ENCODE results near the gene LMX1A.

The LMX1A gene

DNA sequence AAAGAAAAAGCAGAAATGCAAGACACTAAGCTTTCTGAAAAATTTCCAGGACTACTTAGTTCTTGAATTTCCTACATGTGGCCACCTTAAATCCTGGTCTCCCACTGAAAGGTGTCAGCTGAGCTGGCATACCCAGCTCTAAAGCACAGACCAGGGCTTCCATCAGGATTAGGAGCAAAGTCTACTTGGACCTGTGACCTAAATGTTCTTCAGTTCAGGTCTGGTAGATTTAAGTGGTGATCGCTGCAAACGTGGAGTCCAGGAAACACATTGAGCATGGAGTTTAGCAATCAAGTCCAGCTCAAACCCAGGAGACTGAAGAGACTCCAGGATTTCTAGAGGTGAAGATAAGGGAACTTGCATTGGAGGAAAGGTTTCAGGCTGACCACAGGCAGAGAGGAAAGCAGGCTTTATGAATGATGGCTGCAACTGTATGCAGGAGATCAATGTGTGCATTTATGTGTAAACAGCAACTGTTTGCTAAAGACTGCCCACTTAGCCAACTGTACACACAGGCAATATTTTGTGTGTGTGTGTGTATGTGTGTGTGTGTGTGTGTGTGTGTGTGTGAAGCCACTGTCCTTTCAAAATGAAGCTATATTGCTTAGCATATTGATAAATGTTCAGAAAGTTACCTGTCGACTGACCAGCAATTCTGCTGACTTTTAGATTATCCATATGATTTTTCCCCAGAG is 75.2 kb downstream of the LMX1A start:
- no peak for DNase-seq (ENCODE audit: insufficient read length, low spot score)
- FAIRE-seq, result no peak

GRCh38 chr1:165279882-165280281 is 76.6 kb downstream of the LMX1A start:
- DNase-seq (ENCODE audit: insufficient read length, low spot score) (no peak), FAIRE-seq (no peak)

GRCh38 chr1:165276314-165276713 is 80.2 kb downstream of the LMX1A start:
- DNase-seq (ENCODE audit: insufficient read length, low spot score), result no peak
- no peak for FAIRE-seq

- FAIRE-seq (no peak), DNase-seq (ENCODE audit: insufficient read length, low spot score) (no peak)
Measured at GRCh38 chr1:165265196-165265838, 91.2 kb downstream of the LMX1A start.

GRCh38 chr1:165259706-165260428 is 96.6 kb downstream of the LMX1A start:
- DNase-seq (ENCODE audit: insufficient read length, low spot score), result no peak
- no peak for FAIRE-seq

GRCh38 chr1:165259236-165259635 is 97.3 kb downstream of the LMX1A start:
- FAIRE-seq, result no peak
- no peak for DNase-seq (ENCODE audit: insufficient read length, low spot score)

DNA sequence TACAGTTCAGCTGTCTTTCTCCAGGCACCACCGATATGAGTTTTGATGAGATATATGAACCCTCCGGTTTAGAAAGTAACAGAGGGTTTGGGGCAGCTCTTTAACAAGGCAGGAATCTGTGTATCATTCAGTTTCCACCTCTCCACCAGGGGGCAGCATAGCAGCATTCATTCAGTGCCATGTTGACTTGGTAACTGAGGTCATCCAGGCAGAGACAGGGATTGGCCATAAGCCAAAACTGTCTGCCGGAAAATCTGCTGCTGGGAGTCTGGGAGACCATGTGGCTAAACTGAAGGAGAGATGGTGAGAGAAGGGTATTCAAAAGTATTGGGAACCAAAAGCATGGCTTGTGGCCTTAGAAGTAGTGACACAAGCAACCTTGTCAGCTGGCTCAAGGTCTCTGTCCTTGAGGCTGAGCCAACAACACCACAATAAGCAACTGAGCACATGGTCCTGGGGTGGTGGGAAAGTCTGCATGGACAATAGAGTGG is 98.5 kb downstream of the LMX1A start:
- DNase-seq (ENCODE audit: insufficient read length, low spot score) (peak; percentile 38), FAIRE-seq (peak; percentile 80)

DNA sequence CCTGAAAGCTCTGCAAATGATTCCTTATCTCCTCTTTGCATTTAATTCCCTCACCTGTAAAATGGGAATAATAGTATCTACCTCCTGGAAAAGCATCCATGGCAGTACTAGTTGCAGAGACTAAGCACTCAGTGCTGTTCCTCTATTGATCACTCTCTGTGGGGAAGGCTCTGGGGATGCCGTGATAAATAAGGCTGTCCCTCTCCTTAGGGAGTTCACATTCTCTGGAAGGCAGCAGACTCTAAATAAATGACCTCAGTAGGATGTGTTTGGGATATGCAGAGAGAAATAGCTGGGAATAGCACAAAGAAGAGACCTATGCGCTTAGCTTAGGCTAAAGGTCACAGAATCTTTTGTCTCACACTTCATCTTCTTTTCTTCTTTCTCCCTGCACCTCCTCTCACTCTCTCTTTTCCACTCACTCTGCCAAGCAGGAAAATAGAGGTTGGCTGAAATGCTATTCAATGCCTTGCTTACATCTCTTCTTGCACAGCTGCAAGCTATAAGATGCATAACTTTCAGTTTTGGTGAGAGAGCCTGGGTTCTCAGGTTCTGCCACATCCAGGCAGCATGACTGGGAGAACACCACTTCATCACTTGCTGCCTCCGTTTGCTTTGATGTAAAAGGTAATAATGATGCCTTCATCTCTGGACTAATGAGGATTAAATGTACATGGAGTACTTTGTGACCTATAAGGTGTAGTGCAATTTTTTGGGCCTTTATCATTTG is 101.5 kb downstream of the LMX1A start:
- no peak for DNase-seq (ENCODE audit: insufficient read length, low spot score)
- FAIRE-seq, result no peak

DNA sequence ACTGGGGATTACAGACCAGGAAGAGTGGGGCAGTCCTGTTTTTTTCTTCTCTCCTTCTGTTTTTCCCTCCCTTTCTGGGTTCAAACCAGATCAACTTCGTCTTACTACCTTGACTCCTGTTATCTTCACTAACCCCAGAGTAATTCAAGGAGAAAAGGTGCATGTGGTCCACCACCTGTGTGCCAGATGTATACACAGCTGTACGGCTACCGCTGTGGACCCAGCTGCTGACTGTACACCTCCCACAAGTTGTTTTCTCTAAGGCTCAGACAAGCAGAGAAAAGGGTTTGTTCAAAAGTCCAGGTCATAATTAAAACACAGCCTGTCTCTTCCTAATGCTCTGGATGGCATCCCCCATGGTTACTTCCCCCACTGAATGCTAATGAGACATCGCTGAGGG is 102.1 kb downstream of the LMX1A start:
- DNase-seq (ENCODE audit: insufficient read length, low spot score), result no peak
- FAIRE-seq, result no peak

GRCh38 chr1:165253818-165254254 is 102.7 kb downstream of the LMX1A start:
- FAIRE-seq, result no peak
- DNase-seq (ENCODE audit: insufficient read length, low spot score), result no peak

DNA sequence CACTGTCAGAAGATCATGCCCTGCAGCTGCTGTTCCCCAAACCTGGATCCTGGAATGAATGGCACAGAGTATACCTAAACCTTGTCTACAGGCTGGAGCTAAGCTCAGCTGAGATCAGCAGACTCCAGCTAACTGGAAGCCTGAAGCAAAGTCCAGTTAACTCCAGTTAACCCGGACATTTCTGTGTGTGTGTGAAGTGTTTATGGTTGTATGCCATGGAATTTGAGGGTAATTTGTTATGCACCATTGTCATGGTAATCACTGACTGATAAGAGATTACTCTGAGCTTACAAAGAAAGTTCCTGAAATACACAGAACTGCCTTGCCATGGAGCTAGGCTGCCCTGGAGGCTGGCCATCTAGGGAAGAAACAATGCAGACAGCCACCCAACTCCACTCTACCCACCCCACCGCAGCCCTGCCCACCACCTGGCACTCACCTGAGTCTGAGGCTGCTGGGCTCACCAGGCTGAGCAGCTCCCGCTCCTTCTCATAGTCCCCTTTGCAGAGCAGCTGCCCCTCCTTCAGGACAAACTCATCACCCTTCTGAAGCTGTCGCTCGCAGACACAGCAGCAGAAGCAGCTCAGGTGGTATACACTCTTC is 107.4 kb downstream of the LMX1A start:
- FAIRE-seq (no peak), DNase-seq (ENCODE audit: insufficient read length, low spot score) (no peak)

DNA sequence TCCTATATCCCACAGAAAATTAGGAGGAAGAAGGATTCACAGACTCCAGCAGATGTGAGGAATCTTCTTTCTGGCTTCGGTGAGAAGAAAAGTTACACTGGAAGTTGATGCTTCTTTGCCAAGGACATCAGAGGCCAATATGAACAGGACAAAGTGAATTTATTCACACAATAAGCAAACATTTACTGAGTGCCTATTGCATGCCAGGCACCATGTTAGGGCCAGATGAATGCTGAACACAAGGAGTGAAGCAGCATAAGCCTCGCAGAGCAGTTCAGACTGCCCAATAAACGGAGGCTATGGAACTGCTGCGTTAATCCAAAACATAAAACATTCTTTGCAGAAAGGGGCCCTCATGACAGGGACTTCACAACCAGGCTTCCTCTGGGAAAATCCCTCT is 114.6 kb downstream of the LMX1A start:
- DNase-seq (ENCODE audit: insufficient read length, low spot score), result no peak
- no peak for FAIRE-seq

- FAIRE-seq, result no peak
- no peak for DNase-seq (ENCODE audit: insufficient read length, low spot score)
Measured at GRCh38 chr1:165241321-165241720, 115.2 kb downstream of the LMX1A start.

DNA sequence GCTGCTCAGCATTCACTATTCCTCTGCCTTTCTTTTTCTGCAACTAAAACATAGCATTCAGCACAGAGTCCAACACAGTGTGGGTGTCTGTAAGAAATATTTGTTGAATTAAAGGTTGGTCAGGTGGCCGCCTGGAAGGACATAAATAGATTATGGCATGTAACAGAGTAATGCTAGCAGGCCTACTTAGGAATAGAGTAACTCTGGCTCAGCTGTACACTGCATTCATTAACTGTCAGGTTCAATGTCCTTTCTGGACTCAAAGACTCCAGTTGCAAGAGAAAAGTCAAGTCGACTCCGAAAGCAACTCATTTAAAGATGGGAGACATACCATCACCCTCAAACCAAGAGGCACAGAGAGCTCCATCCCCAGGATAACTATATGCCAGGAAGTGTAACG is 116.0 kb downstream of the LMX1A start:
- FAIRE-seq, result no peak
- no peak for DNase-seq (ENCODE audit: insufficient read length, low spot score)

DNA sequence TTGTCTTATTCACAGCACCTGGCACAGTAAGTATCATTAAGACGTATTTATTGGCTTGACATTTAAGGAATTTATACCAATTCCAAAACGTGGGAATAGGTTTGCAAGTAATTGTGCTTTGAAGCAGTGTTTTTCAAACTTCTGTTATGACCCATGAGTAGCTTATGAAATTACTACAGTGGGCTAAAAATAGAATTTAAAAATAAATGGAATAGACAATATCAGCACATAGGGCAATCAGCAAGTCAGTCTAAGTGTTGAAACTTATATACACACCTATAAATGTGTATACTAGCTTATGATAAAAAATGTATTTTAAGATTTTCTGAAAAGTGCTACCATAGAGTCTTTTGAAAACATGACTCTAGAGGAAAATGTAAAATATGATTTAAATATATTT is 116.6 kb downstream of the LMX1A start:
- FAIRE-seq (no peak), DNase-seq (ENCODE audit: insufficient read length, low spot score) (no peak)

DNA sequence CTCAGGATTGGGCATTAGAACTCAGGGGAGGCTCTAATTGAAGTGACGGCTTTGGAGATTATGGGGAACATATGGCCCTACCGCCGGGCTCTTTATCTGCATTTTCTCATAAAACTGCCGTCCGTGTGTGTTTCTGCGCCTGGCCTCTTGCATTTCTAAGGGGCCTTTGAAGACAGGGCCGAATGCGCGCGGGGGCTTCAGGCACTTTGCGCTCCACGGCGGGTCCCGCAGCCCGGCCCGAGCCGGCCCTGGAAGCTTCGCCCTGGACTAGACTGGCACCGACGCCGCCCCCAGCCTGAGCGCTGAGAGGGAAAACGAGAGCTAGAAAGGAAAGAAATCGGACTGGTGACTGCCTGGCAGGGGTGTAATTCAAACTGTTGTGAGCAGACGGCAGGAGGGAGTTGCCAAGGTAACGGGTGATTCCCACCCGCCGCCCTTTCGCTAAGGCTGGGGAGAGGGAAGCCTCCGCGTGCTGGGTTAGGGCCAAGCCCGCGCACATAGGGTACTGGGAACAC is 120.7 kb downstream of the LMX1A start:
- FAIRE-seq, result no peak
- DNase-seq (ENCODE audit: insufficient read length, low spot score), result no peak

DNA sequence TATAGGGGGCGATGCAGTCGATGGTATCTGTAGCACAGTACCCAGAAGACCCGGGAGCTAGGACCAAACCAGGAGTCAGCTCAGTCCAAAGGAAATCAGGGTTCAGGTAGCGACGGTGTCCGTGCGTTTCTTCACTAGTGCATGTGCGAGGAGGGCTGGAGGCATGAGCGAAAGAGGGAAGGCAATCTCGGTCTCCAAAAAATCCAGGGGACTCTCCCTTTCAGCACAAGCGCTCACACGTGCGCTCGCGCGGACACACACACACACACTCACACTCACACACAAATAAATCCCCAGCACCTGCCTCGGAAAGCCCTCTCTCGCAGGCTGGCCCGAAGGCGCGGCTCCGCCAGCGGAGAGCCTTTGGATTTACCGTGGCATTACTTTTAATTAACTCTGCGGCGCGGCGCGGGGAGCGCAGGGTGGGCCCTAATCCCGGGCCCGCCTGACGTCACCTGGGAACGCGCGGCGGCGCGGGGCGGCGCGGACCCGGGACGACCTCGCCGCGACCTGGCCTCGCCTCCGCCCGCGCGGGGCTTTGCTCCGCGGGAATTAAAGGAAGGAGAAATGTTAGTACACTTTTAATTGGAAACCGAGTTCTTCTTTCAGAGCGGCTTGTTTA is 121.2 kb downstream of the LMX1A start:
- FAIRE-seq (no peak), DNase-seq (ENCODE audit: insufficient read length, low spot score) (no peak)

DNA sequence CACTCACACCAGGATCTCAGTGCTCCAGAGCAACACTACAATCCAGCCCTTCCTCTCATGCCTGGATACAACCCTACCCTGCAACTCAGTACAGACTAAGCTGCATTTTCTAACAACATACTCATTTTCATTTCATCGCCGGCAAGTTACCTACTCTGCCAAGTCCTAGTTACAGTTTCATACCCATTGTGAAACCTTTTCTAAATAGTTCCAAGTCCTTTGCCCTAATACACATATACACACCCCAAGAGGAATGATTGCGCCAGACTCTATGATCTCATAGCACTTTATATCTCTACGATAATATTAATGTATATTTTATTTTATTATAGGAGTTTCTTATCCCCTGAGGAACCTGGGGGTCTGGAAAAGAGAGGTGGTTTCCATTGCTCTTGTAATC is 122.4 kb downstream of the LMX1A start:
- DNase-seq (ENCODE audit: insufficient read length, low spot score) (no peak), FAIRE-seq (no peak)

GRCh38 chr1:165228676-165229075 is 127.8 kb downstream of the LMX1A start:
- FAIRE-seq (no peak), DNase-seq (ENCODE audit: insufficient read length, low spot score) (no peak)

DNA sequence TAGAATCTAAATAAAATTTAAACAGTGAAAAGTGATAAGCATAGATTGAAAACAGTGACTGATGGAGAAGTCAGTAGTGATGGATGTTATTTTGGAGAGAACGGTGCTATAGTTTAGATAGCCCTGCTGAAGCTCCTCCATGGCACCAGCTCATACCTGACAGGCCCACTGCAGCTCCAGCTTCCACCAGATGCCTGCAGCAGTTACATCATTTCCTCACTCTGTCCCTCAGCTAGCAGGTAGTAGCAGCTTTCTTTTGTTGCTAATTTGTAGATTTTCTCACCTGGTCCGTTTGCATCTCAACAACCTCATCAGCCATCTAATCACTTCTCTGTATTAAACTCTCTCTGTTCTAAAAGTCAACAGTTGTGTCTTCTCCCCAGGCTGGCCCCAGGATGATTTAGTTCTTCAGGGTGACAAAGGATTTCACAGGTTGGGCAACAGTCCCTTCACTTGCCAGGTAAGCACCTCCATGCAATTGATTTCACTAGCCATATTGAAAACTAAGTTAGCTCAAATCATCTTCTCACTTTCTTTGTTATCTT is 128.3 kb downstream of the LMX1A start:
- DNase-seq (ENCODE audit: insufficient read length, low spot score) (no peak), FAIRE-seq (no peak)

All from GM19239 (cell line).